ENCODE data around the gene DNAH9.

GRCh38 chr17:11612956-11613355 lies 14.7 kb downstream of the DNAH9 start:
- no peak for TF ChIP-seq CTCF (IDR thresholded peaks at IDR 0.05; ENCODE audit: poor library complexity, severe bottlenecking)
- TF ChIP-seq EP300 (conservative IDR thresholded peaks at IDR 0.05; ENCODE audit: poor library complexity, severe bottlenecking) = no peak
- TF ChIP-seq REST (IDR thresholded peaks at IDR 0.05; ENCODE audit: borderline replicate concordance) = no peak
- TF ChIP-seq TAF1 (IDR thresholded peaks at IDR 0.05; ENCODE audit: low read depth) = no peak
- TF ChIP-seq SMC3 (conservative IDR thresholded peaks at IDR 0.05; ENCODE audit: poor library complexity) = no peak
- no peak for TF ChIP-seq EZH2 (IDR thresholded peaks at IDR 0.05; ENCODE audit: borderline replicate concordance, insufficient read depth, low read length, poor library complexity, severe bottlenecking)
- no peak for TF ChIP-seq POLR2AphosphoS5 (IDR thresholded peaks at IDR 0.05)
- no peak for TF ChIP-seq MXI1 (conservative IDR thresholded peaks at IDR 0.05; ENCODE audit: poor library complexity, severe bottlenecking)
- TF ChIP-seq RAD21 (conservative IDR thresholded peaks at IDR 0.05) = no peak

Measured in neural cell (in vitro differentiated cells).